Limb (tissue), 2 donors: ENCODE results near the gene FANCC.
A peak's percentile ranks its signal among the peaks of the same experiment; 100 is the strongest.

Experiments used
- DNase-seq, 2 donors: peaks; one replicate each; pipeline ENCODE4 v3.0.0-alpha.2; 2016; ENCODE audit errors: extremely low spot score in 2 of 2

Gene FANCC

GRCh38 chr9:95089257-95090022 lies 228.1 kb downstream of the FANCC start:
- DNase-seq: no peak

DNA sequence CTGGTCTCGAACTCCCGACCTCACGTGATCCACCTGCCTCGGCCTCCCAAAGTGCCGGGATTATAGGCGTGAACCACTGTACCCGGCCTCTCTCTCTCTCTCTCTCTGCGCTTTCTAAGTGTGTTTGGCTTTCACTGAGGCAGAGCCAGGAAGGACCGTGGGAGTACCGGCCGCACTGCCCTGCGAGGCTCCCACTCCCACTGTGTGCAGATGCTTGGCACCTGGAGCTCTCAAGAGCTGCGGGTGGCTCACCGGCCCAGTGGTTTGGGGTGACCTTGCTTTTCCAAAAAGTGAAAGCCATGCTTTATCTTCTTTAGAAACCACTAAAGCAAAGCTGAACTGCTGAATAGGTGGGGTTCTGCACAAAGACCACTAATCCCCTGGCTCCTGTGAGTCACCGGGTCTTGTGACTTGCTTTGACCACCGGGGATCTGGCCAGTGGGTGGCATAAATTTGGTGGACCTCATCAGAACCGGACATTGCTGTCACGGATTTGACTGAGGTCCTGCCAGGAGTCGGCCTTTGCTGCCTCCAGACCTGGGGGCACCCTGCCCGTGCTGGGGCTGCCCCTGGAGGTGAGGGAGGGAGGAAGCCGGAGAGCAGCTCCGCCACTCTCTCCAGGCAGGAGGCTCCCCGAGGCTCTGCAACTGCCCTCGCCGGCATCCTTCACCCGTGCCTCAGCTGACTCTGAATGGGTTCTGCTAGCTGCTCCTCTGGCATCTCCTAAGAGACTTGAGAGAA lies 228.9 kb downstream of the FANCC start:
- DNase-seq: no peak

- DNase-seq: no peak
Observed at GRCh38 chr9:95087659-95088242, 229.8 kb downstream of the FANCC start.

GRCh38 chr9:95086564-95086955 lies 230.9 kb downstream of the FANCC start:
- peak in 1 of 2 donors; percentile 33 for DNase-seq

DNA sequence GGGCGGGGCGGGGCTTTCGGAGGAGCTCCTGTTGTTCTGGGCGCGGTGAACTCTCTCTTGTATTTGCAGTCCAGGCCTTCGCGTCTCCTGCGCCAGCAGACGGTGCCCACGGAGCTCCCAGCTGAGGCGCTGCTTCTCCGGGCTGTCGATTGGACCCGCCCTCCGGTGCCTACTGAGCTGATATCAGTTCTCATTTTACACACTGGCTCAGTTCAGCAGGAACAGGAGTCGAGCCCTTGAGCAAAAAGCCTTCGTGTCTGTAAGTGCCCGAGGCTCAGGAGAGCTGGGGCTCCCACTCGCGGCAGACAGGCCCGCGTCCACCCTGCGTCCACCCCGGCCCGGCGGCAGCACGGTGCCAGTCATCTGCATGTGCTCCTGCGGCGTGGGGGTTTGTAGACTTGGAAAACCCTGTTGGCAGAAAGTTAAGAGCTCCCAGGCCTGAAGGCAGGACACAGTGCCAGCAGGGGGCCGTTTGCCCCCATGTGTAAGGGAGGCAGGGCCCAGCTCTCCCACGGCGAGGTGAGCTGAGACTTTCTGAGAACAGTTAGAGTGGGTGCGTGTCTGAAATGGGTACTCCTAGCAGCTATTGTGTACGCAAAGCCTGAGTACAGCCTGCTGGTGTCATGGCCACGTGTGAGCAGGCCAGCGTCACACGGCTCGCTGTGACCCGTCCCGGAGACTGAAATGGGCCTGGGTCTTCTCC lies 231.5 kb downstream of the FANCC start:
- peak in 1 of 2 donors; percentile 40 for DNase-seq

- DNase-seq: no peak
Observed at GRCh38 chr9:95085036-95085770, 232.3 kb downstream of the FANCC start.

GRCh38 chr9:95084254-95084934 lies 233.1 kb downstream of the FANCC start:
- peak in 1 of 2 donors; percentile 31 for DNase-seq

GRCh38 chr9:95083086-95083768 lies 234.3 kb downstream of the FANCC start:
- peak in 1 of 2 donors; percentile 26 for DNase-seq

GRCh38 chr9:95082401-95083084 lies 235.0 kb downstream of the FANCC start:
- DNase-seq: no peak

DNA sequence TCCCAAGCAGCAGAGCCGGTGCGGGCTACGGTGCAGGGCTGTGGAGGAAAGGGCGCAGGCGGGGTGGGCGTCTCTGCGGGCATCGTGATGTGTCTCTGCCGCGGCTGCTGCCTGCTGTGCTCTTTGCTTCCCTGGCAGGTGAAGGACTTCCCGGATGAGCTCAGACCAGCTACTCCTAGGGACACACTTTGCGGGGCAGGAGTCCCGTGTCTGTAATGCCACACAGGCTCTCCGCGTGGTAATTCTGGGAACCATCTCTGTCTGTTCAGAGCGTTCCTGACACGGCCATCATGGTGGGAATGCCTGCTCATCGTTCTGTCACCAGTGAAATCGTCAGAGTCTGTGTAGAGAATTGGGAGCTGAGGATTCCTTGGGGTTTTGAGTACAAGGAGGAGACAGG lies 235.5 kb downstream of the FANCC start:
- no peak for DNase-seq

GRCh38 chr9:95080961-95081647 lies 236.4 kb downstream of the FANCC start:
- no peak for DNase-seq

GRCh38 chr9:95079461-95079860 lies 238.0 kb downstream of the FANCC start:
- DNase-seq: no peak

- DNase-seq: no peak
Observed at GRCh38 chr9:95078939-95079338, 238.6 kb downstream of the FANCC start.

DNA sequence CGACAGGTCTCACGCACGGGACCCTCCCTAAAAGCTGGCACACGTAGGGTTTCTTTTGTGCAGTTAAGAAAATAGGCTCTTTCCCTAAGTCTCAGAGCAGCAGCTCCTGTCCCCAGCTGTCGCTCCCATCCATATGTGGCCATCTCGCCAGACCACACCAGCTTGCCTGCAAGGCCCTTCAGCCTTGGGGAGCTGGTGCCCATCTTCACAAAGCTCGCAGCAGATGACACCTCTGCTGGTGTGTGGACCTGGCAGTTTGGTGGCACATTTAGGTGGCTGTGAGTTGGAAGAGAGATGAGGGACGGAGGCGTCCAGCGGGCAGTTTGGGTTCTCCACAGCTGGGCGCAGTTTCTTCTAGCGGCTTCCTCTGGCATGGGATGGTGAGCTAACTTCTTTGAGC lies 239.0 kb downstream of the FANCC start:
- DNase-seq: no peak

DNA sequence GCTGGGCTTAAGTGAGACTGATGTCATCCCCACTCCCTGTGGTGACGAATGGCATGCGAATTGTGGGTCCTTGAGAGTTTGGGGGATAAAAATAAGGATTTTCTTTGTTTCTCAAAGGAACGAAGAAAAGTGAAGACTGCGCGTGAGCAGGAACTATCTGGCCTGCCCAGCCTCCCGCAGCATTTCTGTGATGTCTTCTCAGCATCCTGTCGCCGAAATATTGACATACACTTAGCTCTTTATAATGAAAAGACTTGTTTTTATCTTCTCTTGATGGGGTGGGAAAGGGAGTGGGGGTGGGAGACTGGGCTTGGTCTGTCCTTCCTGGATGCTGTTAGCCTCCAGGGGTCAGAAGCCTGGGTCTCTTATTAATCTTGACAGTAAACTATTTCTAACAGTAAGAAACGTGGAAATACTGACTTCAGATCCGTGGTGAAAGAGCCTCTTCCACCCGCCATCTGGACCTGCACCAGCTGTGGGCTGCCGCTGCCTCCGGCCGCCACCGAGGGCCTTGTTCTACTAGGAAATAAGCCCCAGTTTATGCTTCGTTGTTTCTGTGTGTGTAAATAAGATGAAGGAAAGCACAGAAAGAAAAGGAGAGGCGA lies 239.6 kb downstream of the FANCC start:
- DNase-seq: no peak

GRCh38 chr9:95077053-95077765 lies 240.3 kb downstream of the FANCC start:
- no peak for DNase-seq

GRCh38 chr9:95076696-95077052 lies 240.8 kb downstream of the FANCC start:
- DNase-seq: no peak

DNA sequence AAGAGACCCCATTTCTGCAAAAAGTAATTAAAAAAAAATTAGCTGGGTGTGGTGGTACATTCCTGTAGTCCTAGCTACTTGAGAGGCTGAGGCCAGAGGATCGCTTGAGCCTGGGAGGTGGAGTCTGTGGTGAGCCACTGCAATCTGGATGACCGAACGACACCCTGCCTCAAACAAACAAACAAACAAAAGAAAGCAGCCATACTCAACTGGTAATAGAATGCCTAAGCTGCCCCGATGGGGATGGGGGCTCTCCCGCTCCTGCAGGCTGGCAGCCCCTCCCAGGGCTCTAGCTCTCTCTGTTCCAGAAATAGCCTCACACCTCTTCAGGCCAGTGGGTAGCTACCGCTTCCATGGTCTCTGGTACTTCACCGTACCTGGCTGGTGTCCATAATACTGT lies 241.8 kb downstream of the FANCC start:
- no peak for DNase-seq
